K562 (cell line): Measurements from ENCODE around the gene FHIT. TPM values are rescaled to one million over a fixed set of nuclear protein-coding genes. Genes with fewer than 3 reads are reported as not detected.
A peak's percentile ranks its signal among the peaks of the same experiment; 100 is the strongest.

Source experiments
- ATAC-seq: fragments of 200-7000 bp; cut with Tn5 transposase; 3 replicates; pipeline ENCODE4 v1.9.1; 2020; ENCODE audit warnings: moderate library complexity
- BruUV-seq: library from RNA; stranded (reverse); fragments of 400-500 nt; replicated peaks from 2 replicates; lab custom pipeline; 2021; lab: Mats Ljungman, UMichigan
- CTCF ChIA-PET: fragments of 300-600 bp; formaldehyde crosslinking; extraction: SDS; loops from one replicate; lab custom pipeline; 2021; ENCODE audit warnings: low intra/inter-chr PET ratio; lab: Yijun Ruan, JAX
- POLR2A ChIA-PET: fragments of 300-600, 350-650 bp; sonication (Branson Sonifier 250); formaldehyde crosslinking; extraction: SDS; loops from one replicate; lab custom pipeline; 2021; ENCODE audit warnings: antibody characterized with exemption, inconsistent platforms; lab: Yijun Ruan, JAX
- DNase-seq, 4 experiments: peaks; one replicate each; pipeline versions ENCODE4 v3.0.0 to v3.0.0-alpha.2; 2011 to 2018; ENCODE audit warnings: low spot score in 3 of 4, mixed read lengths in 3 of 4; ENCODE audit errors: extremely low read depth in 1 of 4
- FAIRE-seq: peaks from 2 replicates; lab custom pipeline; 2011; peaks lifted over from hg19 to GRCh38; lab: Jason Lieb, UNC
- H2AFZ ChIP-seq: 2 replicates; pipeline ENCODE4 v1.6.0; 2011; ENCODE audit warnings: low read depth, low read length, control low read depth, inconsistent platforms
- H3K27ac ChIP-seq: fragments of 200-600 bp; 3 replicates; pipeline ENCODE4 v1.8.0; 2011; ENCODE audit warnings: low read depth, mild to moderate bottlenecking, control low read depth, inconsistent platforms, low read length, moderate library complexity, mixed read lengths; ENCODE audit errors: extremely low read depth
- H3K27me3 ChIP-seq, 2 experiments: fragments of 300-600 bp in 1 of 2; 2 replicates in 1 of 2; 3 replicates in 1 of 2; pipeline versions ENCODE4 v1.6.0 to v1.8.0; 2011; ENCODE audit warnings: inconsistent platforms in 2 of 2, low read length in 2 of 2, mild to moderate bottlenecking in 1 of 2, mixed read lengths in 1 of 2, moderate library complexity in 1 of 2; ENCODE audit not compliant: control insufficient read depth in 2 of 2, insufficient read depth in 2 of 2
- H3K36me3 ChIP-seq: fragments of 300-600 bp; 3 replicates; pipeline ENCODE4 v1.8.0; 2011; ENCODE audit warnings: mild to moderate bottlenecking, low read length, inconsistent platforms; ENCODE audit not compliant: control insufficient read depth, insufficient read depth
- H3K4me1 ChIP-seq, 2 experiments: fragments of 200-600 bp in 1 of 2; replicated peaks in 1 of 2; 2 replicates in 1 of 2; 3 replicates in 1 of 2; pipeline versions ENCODE4 v1.5.1 to v1.8.0; 2011; ENCODE audit warnings: inconsistent platforms in 2 of 2, low read length in 2 of 2, mild to moderate bottlenecking in 1 of 2, mixed read lengths in 1 of 2, moderate library complexity in 1 of 2; ENCODE audit not compliant: control insufficient read depth in 2 of 2, insufficient read depth in 2 of 2
- H3K4me2 ChIP-seq: 2 replicates; pipeline ENCODE4 v1.6.1; 2011; ENCODE audit warnings: low read length, control low read depth, inconsistent platforms, mixed read lengths; ENCODE audit not compliant: insufficient read depth
- H3K4me3 ChIP-seq: fragments of 200-600 bp; sonication (generic), shearing (Covaris generic); 2 replicates; pipeline ENCODE4 v1.5.1; 2016; ENCODE audit warnings: control low read depth, inconsistent platforms
- H3K79me2 ChIP-seq: fragments of 200-600 bp; 3 replicates; pipeline ENCODE4 v1.8.0; 2011; ENCODE audit warnings: low read length, inconsistent platforms; ENCODE audit not compliant: control insufficient read depth, insufficient read depth
- H3K9ac ChIP-seq, 2 experiments: 2 replicates each; pipeline versions ENCODE4 v1.6.0 to v1.6.1; 2011; ENCODE audit warnings: low read depth in 2 of 2, low read length in 2 of 2, control low read depth in 1 of 2, inconsistent platforms in 1 of 2, mild to moderate bottlenecking in 1 of 2, mixed read lengths in 1 of 2; ENCODE audit not compliant: insufficient read depth in 1 of 2
- H3K9me1 ChIP-seq: one replicate; pipeline ENCODE4 v1.6.0; 2011; ENCODE audit warnings: inconsistent platforms, mild to moderate bottlenecking, low read length, moderate library complexity; ENCODE audit not compliant: control insufficient read depth, insufficient read depth
- H3K9me3 ChIP-seq: replicated peaks from 2 replicates; pipeline ENCODE4 v1.5.1; 2011; ENCODE audit warnings: low read depth, low read length, inconsistent platforms; ENCODE audit not compliant: control insufficient read depth, insufficient read depth
- H4K20me1 ChIP-seq: replicated peaks from 2 replicates; pipeline ENCODE4 v1.6.1; 2011; ENCODE audit warnings: low read length, inconsistent platforms, mixed read lengths; ENCODE audit not compliant: control insufficient read depth, insufficient read depth
- ARID3B ChIP-seq: fragments of 250-450 bp; sonication (Bioruptor Pico); IDR thresholded peaks from 2 replicates; pipeline ENCODE4 v1.4.0; 2020; ENCODE audit warnings: borderline replicate concordance
- BHLHE40 ChIP-seq: IDR thresholded peaks from 2 replicates; pipeline ENCODE4 v1.6.1; 2011; ENCODE audit warnings: low read length, improper control_type of control experiment
- ELF2 ChIP-seq: fragments of 250-450 bp; sonication (Bioruptor Pico); IDR thresholded peaks from 2 replicates; pipeline ENCODE4 v1.5.0; 2021; ENCODE audit warnings: mild to moderate bottlenecking
- RCOR1 ChIP-seq, 2 experiments: IDR thresholded peaks; 2 replicates each; pipeline ENCODE4 v1.6.1; 2012; ENCODE audit warnings: low read depth in 2 of 2, low read length in 2 of 2, borderline replicate concordance in 1 of 2, improper control_type of control experiment in 1 of 2
- REST ChIP-seq, 2 experiments: fragments of 450-650 bp; formaldehyde crosslinking in 1 of 2; IDR thresholded peaks; 2 replicates each; pipeline versions ENCODE4 v1.4.0 to v1.6.1; 2014 to 2020; ENCODE audit warnings: mild to moderate bottlenecking in 2 of 2, borderline replicate concordance in 1 of 2, low read depth in 1 of 2
- WGBS: fragments of 100-300 bp; shearing (Covaris generic); methylation state at CpG from one replicate; pipeline ENCODE4 v1.1.6; 2016; ENCODE audit warnings: low coverage, mixed read lengths; ENCODE audit not compliant: insufficient coverage; ENCODE audit errors: missing lambda C conversion rate; 5-methylcytosine and 5-hydroxymethylcytosine counted together
- in situ Hi-C: fragments of 300-500 bp; cut with MboI; formaldehyde crosslinking; loops from 4 replicates; pipeline ENCODE4 v1.15.0; 2018; ENCODE audit warnings: inconsistent platforms, mixed read lengths
- intact Hi-C: fragments of 100-400 bp; cut with micrococcal nuclease; formaldehyde crosslinking; loops from 2 replicates; pipeline ENCODE4 v1.14.2; 2022
- polyA plus RNA-seq, 8 experiments: library from polyadenylated mRNA; depleted of rRNA in 4 of 8; stranded (reverse) in 5 of 8; unstranded in 3 of 8; fragments of >200 nt; fragmentation: Nextera tagmentation in 2 of 8; fragmentation: Illumina TruSeq in 1 of 8; extraction: Ambion mirVana in 2 of 8; extraction: Trizol in 1 of 8; gene quantifications; 2 replicates each; pipeline versions ENCODE4 v1.2.1 to v1.2.3, GENCODE V29; 2011 to 2014; ENCODE audit warnings: inconsistent platforms in 1 of 8, missing spikeins in 1 of 8
- total RNA-seq, 7 experiments: library from RNA; depleted of rRNA in 6 of 7; stranded (reverse); fragments of >200 nt in 6 of 7; fragmentation: Illumina TruSeq in 2 of 7; extraction: Trizol in 2 of 7; gene quantifications; 2 replicates each; pipeline versions ENCODE4 v1.2.1 to v1.2.3, GENCODE V29; 2011 to 2021; ENCODE audit warnings: low replicate concordance in 1 of 7

The FHIT gene
- total and polyA plus RNA-seq, 9 of the 15 experiments (the other 6 are each of a cell fraction or from before 2014, with no cell fraction given): 1.7 to 9.1 (median 4.3) TPM

- Histone ChIP-seq H3K9me3 (0 out of 2 replicates have a peak, but pooled peaks cover 2% of the 10 kb centered on the region), H3K9me1 (no peaks in the 10 kb centered on the region), H3K27ac (no peak overlapping the region), H3K4me1 (peaks cover 4 to 31% of the 10 kb centered on the region in 2 experiments; a peak in 4 of 5 replicates), H3K9ac (no peak overlapping the region), H3K4me2 (no peak overlapping the region; the same call in 1 of the 2 replicates), H3K36me3 (no peaks in the 10 kb centered on the region), H3K79me2 (no peaks in the 10 kb centered on the region)
- in situ Hi-C loops: no loop called here
- no TSS peak for BruUV-seq
- 5% methylated on average over 3 of the region's 3 CpGs for WGBS
- POLR2A ChIA-PET: no interaction called here
- no peak for ATAC-seq
- CTCF ChIA-PET: no interaction called here
- peak in 1 of 4 experiments; percentile 44 for DNase-seq
- FAIRE-seq: no peak
- TF ChIP-seq BHLHE40: peak; percentile 43; the same call in 1 of the 2 replicates
- no peak for TF ChIP-seq RCOR1 (IDR thresholded peaks at IDR 0.05; ENCODE audit: borderline replicate concordance in 1 of 2, low read depth in 2 of 2, low read length in 2 of 2)
- TF ChIP-seq, all 486 proteins: peak for 1
- no peaks in the 10 kb centered on the region for H3K27me3 ChIP-seq
- intact Hi-C loops: no loop called here
- no peaks in the 10 kb centered on the region for H4K20me1 ChIP-seq
- H3K4me3 ChIP-seq: no peak overlapping the region
- no peak overlapping the region for H2AFZ ChIP-seq
Measured at GRCh38 chr3:60294181-60294580, 957.1 kb downstream of the FHIT start.

- no peak overlapping the region for H3K9ac ChIP-seq
- no peak overlapping the region for H3K4me3 ChIP-seq
- H4K20me1 ChIP-seq: no peaks in the 10 kb centered on the region
- ChIA-PET CTCF (no interaction called here), POLR2A (interaction anchor here (0.9 to 1.1 kb wide), 2 partner anchors 9 to 10 kb away, joined by 3 to 4 read pairs; no protein-coding TSS in a partner anchor)
- FAIRE-seq (no peak), DNase-seq (no peak), ATAC-seq (no peak)
- intact Hi-C loops (no loop called here), in situ Hi-C loops (no loop called here)
- no peak overlapping the region for H3K27ac ChIP-seq
- peaks cover 0 to 20% of the 10 kb centered on the region in 2 experiments; a peak in 2 of 5 replicates for H3K4me1 ChIP-seq
- no peaks in the 10 kb centered on the region for H3K36me3 ChIP-seq
- H3K9me3 ChIP-seq: 0 out of 2 replicates have a peak, but pooled peaks cover 2% of the 10 kb centered on the region
- no peak overlapping the region for H2AFZ ChIP-seq
- no peaks in the 10 kb centered on the region for H3K79me2 ChIP-seq
- H3K27me3 ChIP-seq: no peaks in the 10 kb centered on the region
- no TSS peak for BruUV-seq
- H3K4me2 ChIP-seq: no peak overlapping the region
- no peaks in the 10 kb centered on the region for H3K9me1 ChIP-seq
- 66% methylated on average over 6 of the region's 6 CpGs for WGBS
- TF ChIP-seq ELF2 (CRISPR knock-in tag) (no peak), REST (IDR thresholded peaks at IDR 0.05; ENCODE audit: borderline replicate concordance) (no peak), REST (CRISPR knock-in tag; IDR thresholded peaks at IDR 0.05; ENCODE audit: low read depth) (no peak), ARID3B (CRISPR knock-in tag) (no peak)
Measured at GRCh38 chr3:60291115-60291514, 960.1 kb downstream of the FHIT start.
